Diencephalon (tissue), 1 donor: ENCODE results near the gene VPS51. TPM values are rescaled to one million over a fixed set of nuclear protein-coding genes. Genes with fewer than 3 reads are reported as not detected.
A peak's percentile ranks its signal among the peaks of the same experiment; 100 is the strongest.

Experiments used
- small RNA-seq: library from RNA; depleted of rRNA; stranded (forward); fragments of <200 nt; gene quantifications from one replicate; pipeline ENCODE3, GENCODE V24; 2014
- total RNA-seq: library from RNA; depleted of rRNA; stranded (reverse); fragments of >200 nt; gene quantifications from one replicate; pipeline ENCODE4 v1.2.3, GENCODE V29; 2014

The VPS51 gene
- 125 TPM for total RNA-seq

GRCh38 chr11:65095974-65096806 is at the start of gene VPS51:
Gene VPS51, plus strand, starts transcription at chr11:65096214. Its CDS starts 37 bp downstream, at chr11:65096251.

GRCh38 chr11:65058419-65059054 is 37.5 kb upstream of the VPS51 start, which contains the start of gene NAALADL1:
Gene NAALADL1, minus strand, starts transcription at chr11:65058553. Its CDS starts 32 bp downstream, at chr11:65058521.

GRCh38 chr11:65083834-65084597 is 12.0 kb upstream of the VPS51 start, which contains the start of the genes CDCA5 and ZFPL1:
Gene CDCA5, minus strand, starts transcription at chr11:65084040. Its CDS starts 62 bp downstream, at chr11:65083978.
Gene ZFPL1, plus strand, starts transcription at chr11:65084222. Its CDS starts 477 bp downstream, at chr11:65084699.

DNA sequence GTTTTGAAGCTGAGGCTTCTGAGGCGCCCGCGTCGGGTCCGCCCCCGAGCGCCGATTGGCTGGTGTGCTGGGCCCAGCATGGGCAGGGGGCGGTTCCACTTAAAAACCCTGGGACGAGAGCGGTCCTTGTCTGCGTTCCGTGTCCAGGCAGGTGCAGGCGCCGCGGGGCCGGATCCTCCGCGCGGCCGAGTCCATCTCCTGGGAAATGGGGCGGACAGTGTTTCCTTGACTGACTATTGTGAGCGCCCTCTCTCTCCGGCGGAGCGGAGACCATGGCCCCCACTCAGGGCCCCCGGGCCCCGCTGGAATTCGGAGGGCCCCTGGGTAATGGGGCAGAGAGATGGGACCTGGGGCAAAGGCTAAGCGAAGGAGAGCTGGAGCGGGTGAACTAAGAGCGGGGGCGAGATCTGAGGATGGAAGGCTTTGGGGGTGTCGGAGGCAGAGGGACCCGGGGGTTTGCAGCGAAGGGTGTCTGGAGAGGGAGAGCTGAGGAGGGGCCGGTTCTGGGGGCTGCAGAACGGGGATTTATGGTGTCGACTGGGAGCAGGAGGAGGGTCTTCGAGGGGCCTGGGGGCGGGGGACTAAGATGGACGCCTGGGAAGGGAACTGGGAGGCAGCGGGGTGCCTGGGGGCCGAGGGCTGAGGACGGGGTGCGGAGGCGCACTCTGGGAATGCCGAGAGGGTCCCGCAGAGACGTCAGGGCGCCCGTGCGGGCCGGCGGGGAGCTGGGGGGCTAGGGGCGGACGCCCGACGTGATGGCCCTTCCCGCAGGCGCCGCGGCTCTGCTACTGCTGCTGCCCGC is 15.9 kb downstream of the VPS51 start, which contains the start of gene TM7SF2:
Gene TM7SF2, plus strand, starts transcription at position 129 of the 802 bp plus-strand sequence. Its CDS starts 144 bp downstream, at position 273.

DNA sequence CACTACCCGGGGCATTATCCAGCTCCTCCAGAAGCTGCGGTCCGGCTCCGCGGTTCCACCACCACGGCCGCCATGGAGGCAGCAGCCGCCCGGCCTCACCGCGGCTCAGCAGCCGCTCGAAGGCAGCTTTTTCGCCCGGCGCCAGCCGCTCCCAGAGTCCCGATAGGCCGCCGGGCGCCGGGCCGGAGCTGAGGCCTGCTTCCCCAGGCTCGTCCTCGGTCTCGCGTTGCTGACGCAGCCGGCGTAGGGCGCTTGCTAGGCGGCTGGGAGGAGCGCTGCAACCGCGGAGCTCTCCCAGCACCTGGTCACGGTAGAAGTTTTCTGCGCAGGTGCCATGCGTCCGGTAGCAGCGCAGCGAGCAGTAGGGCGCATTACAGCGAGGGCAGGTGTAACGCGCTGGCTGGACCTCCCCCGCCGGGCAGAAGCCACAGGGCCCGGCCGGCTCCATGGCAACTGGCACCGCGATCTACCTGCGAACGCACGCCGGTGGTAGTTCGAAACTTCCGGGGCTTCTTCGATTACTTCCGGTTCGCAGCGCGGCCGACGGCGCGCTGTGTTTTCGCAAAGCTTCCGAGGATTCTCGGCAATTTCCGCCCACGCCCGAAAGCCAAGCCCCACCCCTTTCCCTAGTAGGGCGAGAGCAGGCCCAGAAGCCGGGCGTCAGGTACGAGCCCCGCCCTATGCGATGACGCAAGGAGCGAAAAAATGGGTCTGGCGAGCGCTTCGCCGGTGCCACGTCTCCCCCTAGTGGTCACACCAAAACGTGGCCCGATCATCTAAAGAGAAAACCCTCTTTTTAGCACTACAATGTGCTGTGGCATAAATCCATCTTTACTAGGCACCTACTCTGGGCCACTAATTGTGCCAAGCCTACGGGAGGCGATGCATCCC is 21.4 kb downstream of the VPS51 start, which contains the start of gene ZNHIT2:
Gene ZNHIT2, minus strand, starts transcription at position 496 of the 891 bp plus-strand sequence. Its CDS starts 48 bp downstream, at position 448.

DNA sequence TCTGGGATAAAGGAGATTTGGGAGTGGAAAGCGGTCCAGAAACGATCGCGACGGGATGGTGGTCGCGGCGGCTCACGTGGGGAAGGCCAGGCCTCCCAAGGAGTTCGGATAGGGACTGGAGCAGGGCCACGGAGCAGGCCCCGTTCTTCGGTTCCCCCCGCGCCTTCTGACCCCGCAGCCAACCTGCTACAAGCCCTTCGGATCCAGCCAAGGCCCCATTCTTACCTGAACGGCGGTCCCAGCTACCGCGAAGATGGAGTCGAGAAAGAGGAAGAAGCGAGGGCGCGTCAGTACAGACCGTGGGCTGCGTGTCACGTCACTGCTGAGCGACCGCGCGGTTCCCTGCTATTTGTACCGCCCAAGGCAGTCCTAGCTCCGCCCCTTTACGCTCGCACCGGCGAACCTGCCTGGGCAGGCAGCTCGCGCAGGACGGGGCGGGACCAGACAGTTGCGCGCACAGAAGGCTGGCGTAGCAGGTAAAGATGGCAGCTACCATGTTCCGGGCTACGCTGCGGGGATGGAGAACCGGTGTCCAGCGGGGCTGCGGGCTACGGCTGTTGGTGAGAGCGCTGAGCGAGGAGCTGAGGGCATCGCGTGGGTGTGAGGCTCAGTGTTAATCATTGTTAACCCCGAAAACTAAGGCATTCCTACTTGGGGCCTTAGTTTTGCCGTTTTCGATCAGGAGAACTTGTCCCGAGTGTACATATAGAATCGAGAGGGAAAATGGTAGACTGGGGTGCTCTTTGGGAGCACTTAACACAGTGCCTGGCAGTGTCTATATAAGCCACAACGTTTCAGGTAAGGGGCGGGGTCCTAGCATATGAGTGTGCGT is 26.1 kb downstream of the VPS51 start, which contains the start of the genes FAU and MRPL49:
Gene FAU, minus strand, starts transcription at position 270 of the 832 bp plus-strand sequence. CDS start 321 bp downstream, outside the sequence.
Gene MRPL49, plus strand, starts transcription at position 457 of the 832 bp plus-strand sequence. Its CDS starts 26 bp downstream, at position 483.

DNA sequence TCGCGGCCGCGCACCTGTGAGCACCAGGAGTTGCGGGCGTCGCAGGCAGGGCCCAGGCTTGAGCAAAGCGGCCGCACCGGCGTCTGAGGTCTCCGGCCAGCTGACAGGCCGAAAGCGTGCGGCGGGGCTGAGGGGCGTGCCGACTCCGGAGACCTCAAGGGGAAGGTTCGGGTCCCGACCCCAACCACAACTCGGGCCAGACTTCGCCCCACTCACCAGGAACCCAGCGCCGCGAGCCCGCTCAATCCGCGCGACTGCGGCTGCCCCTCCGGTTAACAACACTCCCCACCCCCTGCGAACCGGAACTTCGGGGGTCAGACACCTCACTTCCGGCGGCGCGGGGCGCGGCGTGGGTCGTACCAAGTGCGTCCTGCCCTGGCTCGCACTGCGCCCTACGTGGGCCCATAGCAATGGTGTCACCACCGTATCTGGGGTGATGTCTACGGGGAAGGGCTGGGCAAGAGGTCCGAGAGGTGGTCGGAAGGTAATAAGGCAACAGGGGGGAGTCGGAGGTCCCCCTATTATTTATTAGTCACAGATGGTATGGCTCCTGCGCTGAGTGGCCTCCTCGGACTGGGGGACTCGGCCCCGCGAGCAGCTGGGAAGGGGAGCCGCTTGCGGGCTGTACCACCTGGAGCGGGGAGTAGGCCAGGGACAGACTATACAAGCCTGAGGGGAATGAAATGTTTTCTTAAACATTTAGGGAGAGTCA is 38.4 kb downstream of the VPS51 start, which contains the start of gene SYVN1:
Gene SYVN1, minus strand, starts transcription at position 280 of the 712 bp plus-strand sequence. CDS start 918 bp downstream, outside the sequence.

Small RNA genes within 50 kb of the gene (small RNA-seq; reads per million reads assigned to genes)
- gene HIGD1AP10 = not detected
- not detected for gene PDCL2P2
- gene RNU2-23P = 6.1 reads per million, percentile 92 among the genes with 10 or more reads in this experiment

Other genes with a start within 250 kb of the VPS51 start
- gene EHD1, start 217.6 kb upstream of the VPS51 start, total RNA-seq = 39.0 TPM
- gene ATG2A, start 179.0 kb upstream of the VPS51 start, total RNA-seq = 9.9 TPM
- gene PPP2R5B, start 171.5 kb upstream of the VPS51 start, total RNA-seq = 39.7 TPM
- gene GPHA2, start 160.3 kb upstream of the VPS51 start, total RNA-seq = not detected
- gene MAJIN, start 124.1 kb upstream of the VPS51 start, total RNA-seq = not detected
- gene BATF2, start 99.2 kb upstream of the VPS51 start, total RNA-seq = not detected
- 73.4 TPM for gene ARL2, start 82.1 kb upstream of the VPS51 start, total RNA-seq
- 16.4 TPM for gene SNX15, start 68.8 kb upstream of the VPS51 start, total RNA-seq
- gene SAC3D1, start 55.0 kb upstream of the VPS51 start, total RNA-seq = 6.9 TPM
- 4.2 TPM for gene NAALADL1, start 37.7 kb upstream of the VPS51 start, total RNA-seq
- 2.3 TPM for gene CDCA5, start 12.2 kb upstream of the VPS51 start, total RNA-seq
- gene ZFPL1, start 12.0 kb upstream of the VPS51 start, total RNA-seq = 15.7 TPM
- gene TM7SF2, start 15.7 kb downstream of the VPS51 start, total RNA-seq = 81.4 TPM
- gene ZNHIT2, start 21.5 kb downstream of the VPS51 start, total RNA-seq = 6.9 TPM
- gene FAU, start 25.9 kb downstream of the VPS51 start, total RNA-seq = 229 TPM
- 39.7 TPM for gene MRPL49, start 26.1 kb downstream of the VPS51 start, total RNA-seq
- gene SYVN1, start 38.3 kb downstream of the VPS51 start, total RNA-seq = 11.1 TPM
- not detected for gene SPDYC, start 74.0 kb downstream of the VPS51 start, total RNA-seq
- gene CAPN1, start 85.7 kb downstream of the VPS51 start, total RNA-seq = 64.6 TPM
- gene POLA2, start 165.7 kb downstream of the VPS51 start, total RNA-seq = 1.8 TPM
- gene CDC42EP2, start 218.7 kb downstream of the VPS51 start, total RNA-seq = 8.1 TPM
- 31.4 TPM for gene DPF2, start 237.6 kb downstream of the VPS51 start, total RNA-seq